Activated CD8-positive, alpha-beta memory T cell treated with anti-CD3 and anti-CD28 coated beads, Interleukin-2, amount 50 U/mL, for 1 hour (primary cell): ENCODE results near the gene BNIP2.

ENCODE experiments used
- DNase-seq: peaks from one replicate; pipeline ENCODE4 v3.0.0-alpha.2; 2020; ENCODE audit errors: extremely low read depth

BNIP2 gene

DNA sequence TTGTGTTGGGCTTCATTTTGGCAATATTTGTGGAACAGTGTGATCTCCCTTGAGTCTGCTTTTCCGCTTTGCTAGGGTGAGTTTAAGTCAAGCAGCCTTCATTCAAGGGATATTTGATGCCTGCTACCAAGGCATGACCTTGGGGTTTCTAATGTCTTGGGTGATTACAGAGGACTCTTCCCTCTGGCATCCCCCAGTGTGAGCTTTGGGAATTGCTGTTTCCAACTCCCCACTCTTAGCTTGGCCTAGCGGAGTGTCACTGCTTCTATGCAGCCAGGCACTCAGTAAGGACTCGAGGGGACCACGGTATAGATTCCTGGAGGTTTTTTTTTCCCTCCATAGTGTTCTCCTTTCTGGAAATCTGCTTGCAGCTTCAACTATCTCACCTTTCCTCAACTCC is 56.4 kb downstream of the BNIP2 start:
- no peak for DNase-seq

- DNase-seq: no peak
Observed at GRCh38 chr15:59622289-59622688, 66.8 kb downstream of the BNIP2 start.

DNA sequence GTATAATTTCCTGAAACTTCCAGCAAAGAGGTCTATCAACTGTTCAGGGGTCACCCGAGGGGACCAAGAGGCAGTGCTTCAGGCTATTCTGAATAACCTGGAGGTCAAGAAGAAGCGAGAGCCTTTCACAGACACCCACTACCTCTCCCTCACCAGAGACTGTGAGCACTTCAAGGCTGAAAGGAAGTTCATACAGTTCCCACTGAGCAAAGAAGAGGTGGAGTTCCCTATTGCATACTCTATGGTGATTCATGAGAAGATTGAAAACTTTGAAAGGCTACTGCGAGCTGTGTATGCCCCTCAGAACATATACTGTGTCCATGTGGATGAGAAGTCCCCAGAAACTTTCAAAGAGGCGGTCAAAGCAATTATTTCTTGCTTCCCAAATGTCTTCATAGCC is 70.7 kb downstream of the BNIP2 start:
- DNase-seq: no peak

DNA sequence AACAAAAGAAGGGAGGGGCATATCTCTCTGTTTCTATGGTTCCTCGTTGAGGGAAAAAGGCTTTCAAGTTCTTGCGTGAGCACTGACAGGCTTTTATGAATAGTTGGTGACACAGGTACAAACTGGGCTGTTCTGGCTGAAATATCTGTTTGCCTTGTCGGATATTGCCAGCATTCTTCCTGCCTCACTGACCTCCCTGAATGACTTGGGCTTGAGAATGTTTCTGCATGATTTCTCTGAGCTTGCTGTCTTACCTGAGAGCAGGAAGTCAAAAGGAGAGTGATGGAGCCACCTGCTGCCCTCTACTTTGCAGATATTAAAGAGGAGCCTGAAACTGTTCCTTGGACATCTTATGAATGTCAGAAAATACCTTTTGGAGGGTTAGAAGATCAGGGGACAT is 72.7 kb downstream of the BNIP2 start:
- no peak for DNase-seq

DNA sequence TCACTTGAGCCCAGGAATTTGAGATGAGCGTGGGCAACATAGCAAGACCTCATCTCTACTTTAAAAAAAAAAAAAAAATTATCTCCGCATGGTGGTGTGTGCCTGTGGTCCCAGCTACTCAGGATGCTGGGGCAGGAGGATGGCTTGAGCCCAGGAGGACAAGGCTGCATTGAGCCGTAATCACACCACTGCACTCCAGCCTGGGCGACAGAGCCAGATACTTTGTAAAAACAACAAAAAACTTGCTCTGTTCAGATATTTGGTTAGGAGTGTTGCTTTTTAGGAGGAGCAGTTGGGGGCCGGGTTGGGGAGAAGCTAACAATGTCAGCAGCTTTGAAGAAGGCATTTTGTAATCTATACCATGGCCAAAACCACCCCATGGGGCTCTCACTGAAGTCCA is 73.5 kb downstream of the BNIP2 start:
- no peak for DNase-seq

GRCh38 chr15:59614153-59614552 is 75.0 kb downstream of the BNIP2 start:
- DNase-seq: no peak

DNA sequence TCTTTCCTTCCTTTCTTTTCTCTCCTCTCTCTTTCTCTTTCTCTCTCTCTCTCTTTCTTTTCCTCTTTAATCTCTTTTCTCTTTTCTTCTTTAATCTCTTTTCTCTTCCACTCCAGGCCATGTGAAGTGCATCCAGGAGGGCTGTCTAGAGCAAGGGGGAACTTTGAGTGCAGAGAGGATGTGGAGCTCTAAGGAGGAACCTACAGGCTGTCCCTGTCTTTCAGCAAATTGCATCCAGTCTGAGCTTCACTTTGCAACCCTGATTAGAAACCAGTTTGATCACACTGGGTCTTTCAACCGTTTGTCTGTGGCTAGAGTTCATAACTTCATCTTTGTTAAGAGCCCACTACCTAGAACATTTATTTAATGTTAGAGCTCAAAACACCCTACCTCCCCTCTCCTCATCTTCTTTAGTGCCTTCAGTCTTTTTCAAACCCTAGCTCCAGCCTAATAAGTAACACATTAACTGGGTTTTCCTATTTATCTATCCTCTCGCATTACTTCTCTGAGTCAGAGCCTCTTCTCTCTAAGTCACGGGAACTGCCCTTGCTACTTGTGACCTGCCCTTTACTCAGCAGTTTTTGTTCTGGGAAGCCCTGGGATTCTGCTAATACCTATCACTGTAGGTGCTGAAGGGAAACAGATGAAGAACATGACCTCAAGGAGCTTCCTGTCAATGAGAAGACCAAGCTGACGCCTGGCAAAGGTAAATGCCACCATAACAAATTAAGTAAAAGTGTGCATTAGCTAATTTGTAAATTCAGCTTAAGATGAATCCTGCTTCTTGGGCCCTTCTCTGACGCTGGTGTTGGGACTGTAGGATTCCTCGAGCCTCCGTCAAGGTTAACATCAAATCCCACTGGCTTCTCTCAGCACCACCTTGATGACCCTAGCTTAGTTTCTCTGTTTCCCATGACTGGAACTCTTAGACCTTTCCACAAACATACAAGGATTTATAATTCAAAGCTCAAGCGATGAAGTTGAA is 77.6 kb downstream of the BNIP2 start, which contains the start of gene GCNT3:
Gene GCNT3, plus strand, starts transcription at position 508 of the 985 bp plus-strand sequence. CDS start 6,456 bp downstream, outside the sequence.
- no peak for DNase-seq

GRCh38 chr15:59609730-59610712 is 79.1 kb downstream of the BNIP2 start:
- no peak for DNase-seq
